ENCODE data around the gene CDC42EP1.

- no peak for TF ChIP-seq POLR2A (IDR thresholded peaks at IDR 0.05)
- TF ChIP-seq CTCF (IDR thresholded peaks at IDR 0.05): no peak
Measured at GRCh38 chr22:37609240-37610152, 49.2 kb downstream of the CDC42EP1 start.
